Endothelial cell of umbilical vein (primary cell): ENCODE results near the gene ABHD11. TPM values are rescaled to one million over a fixed set of nuclear protein-coding genes. Genes with fewer than 3 reads are reported as not detected.

Experiments used
- BruUV-seq: library from RNA; stranded (reverse); fragments of 400-500 nt; replicated peaks from 2 replicates; lab custom pipeline; 2021; lab: Mats Ljungman, UMichigan
- CTCF ChIA-PET: fragments of 300-600, 350-600 bp; sonication (Branson Sonifier 250); formaldehyde crosslinking; loops from one replicate; lab custom pipeline; 2021; ENCODE audit warnings: antibody characterized with exemption, inconsistent platforms; lab: Charles Lee
- POLR2A ChIA-PET: fragments of 300-600, 350-600 bp; sonication (Branson Sonifier 250); formaldehyde crosslinking; loops from one replicate; lab custom pipeline; 2021; ENCODE audit warnings: antibody characterized with exemption, inconsistent platforms; lab: Charles Lee
- DNase-seq: peaks from one replicate; pipeline ENCODE4 v3.0.0-alpha.2; 2011; ENCODE audit warnings: low read depth, low spot score
- FAIRE-seq: peaks from 2 replicates; lab custom pipeline; 2011; peaks lifted over from hg19 to GRCh38; lab: Jason Lieb, UNC
- H2AFZ ChIP-seq: 2 replicates; pipeline ENCODE4 v1.6.0; 2012; ENCODE audit warnings: low read depth, low read length, control low read depth, inconsistent platforms
- H3K27ac ChIP-seq: 2 replicates; pipeline ENCODE4 v1.5.1; 2011; ENCODE audit warnings: low read depth, mild to moderate bottlenecking, control low read depth, low read length, moderate library complexity; ENCODE audit not compliant: insufficient read depth
- H3K27me3 ChIP-seq, 2 experiments: 2 replicates each; pipeline versions ENCODE4 v1.6.0 to v1.6.1; 2011; ENCODE audit warnings: low read length in 2 of 2, mixed read lengths in 1 of 2; ENCODE audit not compliant: control insufficient read depth in 2 of 2, insufficient read depth in 2 of 2
- H3K36me3 ChIP-seq, 2 experiments: 2 replicates in 1 of 2; 3 replicates in 1 of 2; pipeline ENCODE4 v1.5.1; 2011; ENCODE audit warnings: low read length in 2 of 2, mild to moderate bottlenecking in 1 of 2, moderate library complexity in 1 of 2; ENCODE audit not compliant: control insufficient read depth in 2 of 2, insufficient read depth in 2 of 2; ENCODE audit errors: extremely low read depth in 1 of 2
- H3K4me1 ChIP-seq: 3 replicates; pipeline ENCODE4 v1.5.1; 2011; ENCODE audit warnings: mild to moderate bottlenecking, low read length; ENCODE audit not compliant: control insufficient read depth, insufficient read depth; ENCODE audit errors: extremely low read depth
- H3K4me2 ChIP-seq: 2 replicates; pipeline ENCODE4 v1.6.1; 2011; ENCODE audit warnings: low read length, control low read depth, mixed read lengths; ENCODE audit not compliant: insufficient read depth
- H3K4me3 ChIP-seq, 3 experiments: fragments of 200-600 bp in 1 of 3; sonication (generic), shearing (Covaris generic) in 1 of 3; replicated peaks in 1 of 3; 2 replicates each; pipeline ENCODE4 v1.5.1; 2011 to 2016; ENCODE audit warnings: control low read depth in 3 of 3, low read length in 3 of 3, mild to moderate bottlenecking in 2 of 3, inconsistent platforms in 1 of 3, low read depth in 1 of 3, moderate library complexity in 1 of 3; ENCODE audit not compliant: insufficient read depth in 1 of 3
- H3K79me2 ChIP-seq: 2 replicates; pipeline ENCODE4 v1.6.0; 2012; ENCODE audit warnings: low read length, inconsistent platforms; ENCODE audit not compliant: control insufficient read depth, insufficient read depth
- H3K9ac ChIP-seq: replicated peaks from 2 replicates; pipeline ENCODE3; 2011; ENCODE audit warnings: low read length, control low read depth; ENCODE audit not compliant: insufficient read depth; ENCODE audit errors: extremely low read depth
- H3K9me1 ChIP-seq: replicated peaks from 3 replicates; pipeline ENCODE4 v1.6.0; 2011; ENCODE audit warnings: mild to moderate bottlenecking, low read length; ENCODE audit not compliant: control insufficient read depth, insufficient read depth; ENCODE audit errors: extremely low read depth
- H3K9me3 ChIP-seq: replicated peaks from 2 replicates; pipeline ENCODE4 v1.5.1; 2012; ENCODE audit warnings: low read length, inconsistent platforms; ENCODE audit not compliant: control insufficient read depth, insufficient read depth
- H4K20me1 ChIP-seq: replicated peaks from 2 replicates; pipeline ENCODE3; 2011; ENCODE audit warnings: mild to moderate bottlenecking, low read length; ENCODE audit not compliant: control insufficient read depth, insufficient read depth; ENCODE audit errors: extremely low read depth
- CTCF ChIP-seq, 2 donors: IDR thresholded peaks; 1 replicate in 1 of 2; 2 replicates in 1 of 2; pipeline ENCODE4 v1.5.1; 2011; ENCODE audit warnings: low read length in 2 of 2, mild to moderate bottlenecking in 2 of 2, moderate library complexity in 2 of 2, control low read depth in 1 of 2, inconsistent platforms in 1 of 2, low read depth in 1 of 2; ENCODE audit not compliant: insufficient read depth in 1 of 2; ENCODE audit errors: extremely low read depth in 1 of 2
- EZH2 ChIP-seq: IDR thresholded peaks from 2 replicates; pipeline ENCODE4 v1.6.1; 2012; ENCODE audit warnings: borderline replicate concordance, low read depth, mild to moderate bottlenecking, moderate library complexity, low read length, inconsistent platforms; ENCODE audit not compliant: severe bottlenecking
- FOS ChIP-seq: IDR thresholded peaks from 2 replicates; pipeline ENCODE4 v1.6.1; 2011; ENCODE audit warnings: mild to moderate bottlenecking, low read length, moderate library complexity, borderline replicate concordance; ENCODE audit not compliant: insufficient read depth
- GATA2 ChIP-seq: IDR thresholded peaks from 2 replicates; pipeline ENCODE4 v1.7.0; 2011; ENCODE audit warnings: low read depth, mild to moderate bottlenecking, moderate library complexity, mixed read lengths, low read length; ENCODE audit not compliant: insufficient read length, insufficient read depth
- JUN ChIP-seq: IDR thresholded peaks from 2 replicates; pipeline ENCODE4 v1.6.1; 2011; ENCODE audit warnings: borderline replicate concordance, low read depth; ENCODE audit not compliant: insufficient read length, insufficient read depth
- MAX ChIP-seq: IDR thresholded peaks from 2 replicates; pipeline ENCODE4 v1.6.1; 2011; ENCODE audit not compliant: insufficient read depth, insufficient read length
- MYC ChIP-seq: IDR thresholded peaks from one replicate; pipeline ENCODE4 v1.6.1; 2011; ENCODE audit warnings: mild to moderate bottlenecking, low read depth, low read length
- POLR2A ChIP-seq: IDR thresholded peaks from 2 replicates; pipeline ENCODE4 v1.6.1; 2012; ENCODE audit warnings: low read depth, mild to moderate bottlenecking, control low read depth, low read length
- POLR2AphosphoS5 ChIP-seq: IDR thresholded peaks from 2 replicates; pipeline ENCODE4 v1.6.1; 2012; ENCODE audit warnings: low read depth, mild to moderate bottlenecking, control low read depth, low read length, moderate library complexity; ENCODE audit not compliant: insufficient read depth
- dilution Hi-C: fragments of 300-500 bp; cut with MboI; formaldehyde crosslinking; loops from one replicate; pipeline ENCODE4 v1.15.0; 2019; ENCODE audit warnings: low sequenced_read_pairs; ENCODE audit not compliant: extremely low pct_ligation_motif_present
- intact Hi-C: fragments of 100-400 bp; cut with micrococcal nuclease; formaldehyde crosslinking; loops from one replicate; pipeline ENCODE4 v1.10.0; 2022
- polyA plus RNA-seq, 4 experiments: library from polyadenylated mRNA; depleted of rRNA in 3 of 4; stranded (reverse) in 3 of 4; unstranded in 1 of 4; fragments of >200 nt; gene quantifications; 2 replicates each; pipeline versions ENCODE4 v1.2.1 to v1.2.3, GENCODE V29; 2011 to 2012; ENCODE audit warnings: missing spikeins in 1 of 4
- total RNA-seq: library from RNA; stranded (reverse); gene quantifications from 2 replicates; pipeline ENCODE4 v1.2.3, GENCODE V29; 2021

The ABHD11 gene
- total and polyA plus RNA-seq, 2 donors (not counting 3 experiments of a cell fraction or from before 2014, with no cell fraction given) = 13.3 to 18.4 TPM

- DNase-seq (no peak), FAIRE-seq (no peak)
- H3K4me2 ChIP-seq = no peak overlapping the region
- no peaks in the 10 kb centered on the region for H4K20me1 ChIP-seq
- BruUV-seq = no TSS peak
- intact Hi-C loops (no loop called here), dilution Hi-C loops (no loop called here)
- ChIA-PET POLR2A (no interaction called here), CTCF (interaction anchor here (1.0 kb wide), 1 partner anchor 105 kb away, joined by 3 read pairs; no protein-coding TSS in a partner anchor)
- peaks cover 76% of the 10 kb centered on the region for H3K79me2 ChIP-seq
- H3K4me1 ChIP-seq = peaks cover 26% of the 10 kb centered on the region
- H3K4me3 ChIP-seq = no peak overlapping the region
- no peaks in the 10 kb centered on the region for H3K9me3 ChIP-seq
- no peaks in the 10 kb centered on the region for H3K36me3 ChIP-seq
- H3K9ac ChIP-seq = no peak overlapping the region
- TF ChIP-seq POLR2A (no peak), EZH2 (no peak), CTCF (IDR thresholded peaks at IDR 0.05; ENCODE audit: extremely low read depth in 1 of 2, insufficient read depth in 1 of 2, low read depth in 1 of 2, low read length in 2 of 2) (no peak), JUN (no peak), FOS (no peak), MYC (no peak), GATA2 (no peak), MAX (no peak), POLR2AphosphoS5 (no peak)
- H3K27me3 ChIP-seq = no peaks in the 10 kb centered on the region
- H3K27ac ChIP-seq = no peak overlapping the region
- H2AFZ ChIP-seq = no peak overlapping the region
- H3K9me1 ChIP-seq = no peaks in the 10 kb centered on the region
Measured at GRCh38 chr7:73712773-73713172, 25.8 kb downstream of the ABHD11 start.
